Activated CD8-positive, alpha-beta memory T cell treated with anti-CD3 and anti-CD28 coated beads for 1 hour (primary cell): Measurements from ENCODE around the gene PAPOLG.
"Not testable (repeated sequence)": the region's sequence is repeated elsewhere in the genome, so short reads cannot be mapped to it uniquely, and the experiment has no call there.

Source experiments
- DNase-seq, 2 donors: peaks; one replicate each; pipeline ENCODE4 v3.0.0-alpha.2; 2020; ENCODE audit warnings: low read depth in 1 of 2; ENCODE audit errors: extremely low read depth in 1 of 2

The PAPOLG gene

GRCh38 chr2:60821587-60822302 is 65.7 kb downstream of the PAPOLG start:
- DNase-seq: no peak

- DNase-seq: no peak
These were observed 66.9 kb downstream of the PAPOLG start for GRCh38 chr2:60822987-60823386.

DNA sequence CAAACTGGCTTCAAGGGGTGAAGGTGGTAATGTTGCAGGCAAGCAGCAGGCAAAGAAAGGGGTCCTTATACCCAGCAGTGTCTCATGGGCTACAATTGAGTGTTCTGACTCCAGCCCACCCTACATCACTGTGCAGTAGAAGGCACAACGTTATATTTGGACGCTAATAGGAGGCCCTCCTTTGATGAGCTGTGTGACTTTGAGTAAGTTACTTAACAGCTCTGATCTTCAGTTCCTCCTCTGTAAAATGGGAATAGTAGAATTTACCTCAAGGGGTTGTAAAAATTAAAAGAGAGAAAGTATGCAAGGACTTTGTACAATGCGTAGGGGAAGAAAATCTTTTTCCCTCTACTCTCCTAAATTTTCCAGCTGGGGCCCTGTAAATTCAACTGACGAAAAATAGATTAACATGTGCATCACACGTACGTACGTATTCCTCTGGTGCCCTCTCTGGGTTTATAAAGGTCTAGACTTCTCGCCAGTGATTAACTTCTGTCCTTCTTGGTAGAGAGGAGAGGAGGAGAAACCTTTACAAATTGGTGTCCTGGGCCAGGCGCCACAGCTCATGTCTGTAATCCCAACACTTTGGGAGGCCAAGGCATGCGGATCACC is 67.7 kb downstream of the PAPOLG start:
- no peak for DNase-seq

GRCh38 chr2:60825666-60826065 is 69.6 kb downstream of the PAPOLG start:
- no peak for DNase-seq

DNA sequence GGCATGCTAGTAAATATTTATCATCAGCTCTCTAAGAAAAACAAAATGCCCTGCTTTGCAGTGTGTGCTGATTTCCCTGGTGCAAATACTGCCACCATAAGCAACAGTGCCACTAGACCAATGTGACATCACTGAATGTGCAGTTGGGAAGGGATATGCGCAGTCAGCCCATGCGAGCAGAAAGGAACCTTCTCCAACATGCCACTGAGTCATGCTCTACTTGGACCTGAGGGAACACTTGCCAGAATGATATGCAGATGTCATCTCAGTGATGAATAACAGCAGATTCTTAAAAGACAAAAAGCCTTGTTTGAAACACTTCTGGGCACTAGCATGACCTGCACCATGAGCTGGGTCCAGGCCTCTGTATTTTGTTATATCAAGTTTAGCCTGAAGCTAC is 70.0 kb downstream of the PAPOLG start:
- no peak for DNase-seq

DNA sequence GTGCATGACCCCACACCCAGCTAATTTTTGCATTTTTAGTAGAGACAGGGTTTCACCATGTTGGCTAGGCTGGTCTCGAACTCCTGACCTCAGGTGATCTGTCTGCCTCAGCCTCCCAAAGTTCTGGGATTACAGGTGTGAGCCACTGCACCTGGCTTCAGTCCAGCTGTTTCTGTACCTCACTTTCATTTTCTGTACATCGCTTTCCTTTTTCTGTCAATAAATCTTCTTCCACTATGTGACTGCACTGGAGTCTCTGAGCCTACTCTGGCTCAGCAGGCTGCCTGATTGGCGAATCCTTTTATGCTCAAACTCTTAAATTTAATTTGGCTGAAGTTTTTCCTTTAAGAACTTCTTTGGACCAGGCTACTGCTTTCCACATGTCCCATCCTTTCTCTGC is 70.8 kb downstream of the PAPOLG start:
- not testable (repeated sequence) for DNase-seq

DNA sequence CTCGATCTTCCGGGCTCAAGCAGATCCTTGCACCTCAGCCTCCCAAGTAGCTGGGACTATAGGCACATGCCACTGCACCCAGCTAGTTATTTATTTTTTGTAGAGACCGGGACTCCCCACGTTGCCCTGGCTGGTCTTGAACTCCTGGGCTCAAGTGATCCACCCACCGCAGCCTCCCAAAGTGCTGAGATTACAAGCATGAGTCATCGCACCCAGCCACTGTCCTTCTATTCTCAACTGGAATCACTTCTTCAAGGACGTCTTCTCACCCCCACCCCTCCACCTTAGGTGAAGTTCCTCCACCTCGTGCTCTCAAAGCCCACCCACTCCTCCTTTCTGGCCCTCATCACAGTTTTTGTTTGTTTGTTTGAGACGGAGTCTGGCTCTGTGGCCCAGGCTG is 71.3 kb downstream of the PAPOLG start:
- DNase-seq: no peak

DNA sequence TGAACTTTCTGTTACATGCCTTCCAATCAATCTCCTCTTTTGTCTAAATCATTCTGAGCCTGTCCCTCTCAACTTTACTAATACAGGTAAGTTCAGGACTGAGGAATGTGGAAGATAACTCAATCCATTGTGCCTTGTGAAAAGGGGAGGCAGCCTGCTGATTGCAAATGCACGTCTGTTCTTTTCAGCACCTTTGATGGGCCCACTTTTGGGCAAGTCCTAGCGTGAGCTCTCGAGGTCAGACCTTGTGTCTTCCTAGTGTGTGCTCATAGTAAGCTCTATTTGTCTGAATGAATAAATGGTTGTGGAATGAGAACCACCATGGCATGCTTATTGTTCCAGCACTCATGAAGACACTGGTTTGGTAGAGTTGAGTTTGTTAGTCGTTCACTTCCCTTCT is 74.9 kb downstream of the PAPOLG start:
- no peak for DNase-seq

DNA sequence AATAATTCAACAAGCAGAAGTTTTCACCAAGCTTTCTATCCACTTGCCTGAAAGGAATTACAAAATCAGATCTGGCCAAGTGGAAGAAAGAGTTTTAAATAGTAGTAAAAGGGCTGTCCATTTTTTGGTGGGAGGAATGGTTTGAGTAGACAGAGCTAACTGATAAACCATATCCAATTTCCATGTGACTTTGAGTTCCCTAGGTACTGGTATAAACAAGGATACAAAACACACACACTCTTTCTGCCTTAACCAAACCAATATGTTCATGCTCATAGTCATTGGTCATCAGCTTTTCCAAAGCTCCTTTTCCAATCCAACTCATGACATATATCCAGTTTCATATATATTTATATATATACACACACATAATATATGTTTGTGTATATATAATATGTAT is 75.9 kb downstream of the PAPOLG start:
- DNase-seq: no peak

- DNase-seq: no peak
These were observed 76.6 kb downstream of the PAPOLG start for GRCh38 chr2:60832621-60833020.

DNA sequence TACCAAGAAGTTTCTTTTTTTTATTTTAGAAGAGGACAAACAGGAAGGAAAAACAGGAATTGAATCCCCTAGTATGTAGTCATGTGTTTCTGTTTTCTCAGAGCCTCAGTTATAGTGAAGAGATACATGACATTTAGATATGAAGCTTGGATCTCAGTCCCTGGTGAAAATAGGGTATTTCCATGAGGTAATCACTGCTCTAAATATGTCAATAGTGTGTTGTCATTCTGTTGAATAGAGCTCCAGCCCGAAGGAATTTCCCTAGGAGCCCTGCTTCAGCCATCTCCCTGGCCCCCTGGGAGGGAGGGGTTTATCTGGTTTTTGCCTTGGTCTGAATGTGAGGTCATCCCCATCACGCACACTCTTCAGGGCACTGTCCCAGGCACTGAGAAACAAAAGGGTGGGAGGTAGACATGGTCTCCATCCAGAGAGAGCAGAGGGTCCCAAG is 78.2 kb downstream of the PAPOLG start:
- DNase-seq: no peak

- no peak for DNase-seq
These were observed 80.4 kb downstream of the PAPOLG start for GRCh38 chr2:60836491-60836890.

DNA sequence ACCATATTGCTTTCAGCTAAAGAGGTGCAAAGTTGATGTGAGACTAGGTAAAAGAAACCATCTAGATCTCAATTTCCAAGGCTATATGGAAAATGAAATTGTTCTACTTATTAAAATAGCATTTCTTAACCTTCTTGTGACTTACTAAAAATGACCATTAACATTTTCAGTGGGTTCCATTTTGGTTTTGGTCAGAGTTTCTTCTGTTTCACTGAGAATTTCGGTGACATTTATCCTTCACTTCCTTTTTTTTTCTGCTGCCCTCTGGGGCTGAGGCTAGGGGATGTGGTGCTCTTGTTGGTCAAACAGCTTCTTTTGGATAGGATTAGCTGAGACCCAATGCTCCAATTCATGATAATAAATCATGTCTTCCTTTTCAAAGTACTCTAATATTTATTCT is 81.1 kb downstream of the PAPOLG start:
- DNase-seq: no peak

GRCh38 chr2:60838481-60838880 is 82.4 kb downstream of the PAPOLG start:
- DNase-seq: no peak

DNA sequence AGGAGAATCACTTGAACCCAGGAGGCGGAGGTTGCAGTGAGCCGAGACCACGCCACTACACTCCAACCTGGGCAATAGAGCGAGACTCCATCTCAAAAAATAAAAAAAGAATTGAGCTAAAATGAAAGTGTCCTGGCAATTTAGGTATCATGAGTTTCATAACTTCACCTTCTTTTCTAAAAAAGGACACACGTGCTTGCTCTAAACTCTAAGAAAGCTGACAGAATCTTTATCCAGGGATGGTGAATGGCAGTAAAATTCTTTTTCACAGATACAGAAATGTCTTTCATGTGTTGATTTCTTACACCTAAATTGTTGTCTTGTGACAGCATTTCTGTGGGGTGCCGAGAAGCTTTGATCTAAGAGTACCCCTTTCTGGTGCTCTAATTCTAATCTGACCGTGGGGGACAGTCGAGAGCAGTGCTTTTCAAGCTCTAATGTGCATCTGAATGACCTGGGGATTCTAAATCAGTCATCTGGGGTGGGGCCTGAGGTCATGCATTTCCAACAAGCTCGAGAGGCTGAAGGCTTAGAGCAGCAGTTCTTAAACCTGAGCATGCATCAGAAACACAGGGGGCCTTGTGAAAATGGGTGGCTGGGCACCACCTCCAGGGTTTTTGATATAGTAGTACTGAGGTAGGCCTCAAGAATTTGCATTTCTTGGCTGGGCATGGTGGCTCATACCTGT is 83.2 kb downstream of the PAPOLG start:
- no peak for DNase-seq

- no peak for DNase-seq
These were observed 84.8 kb downstream of the PAPOLG start for GRCh38 chr2:60840880-60841279.

DNA sequence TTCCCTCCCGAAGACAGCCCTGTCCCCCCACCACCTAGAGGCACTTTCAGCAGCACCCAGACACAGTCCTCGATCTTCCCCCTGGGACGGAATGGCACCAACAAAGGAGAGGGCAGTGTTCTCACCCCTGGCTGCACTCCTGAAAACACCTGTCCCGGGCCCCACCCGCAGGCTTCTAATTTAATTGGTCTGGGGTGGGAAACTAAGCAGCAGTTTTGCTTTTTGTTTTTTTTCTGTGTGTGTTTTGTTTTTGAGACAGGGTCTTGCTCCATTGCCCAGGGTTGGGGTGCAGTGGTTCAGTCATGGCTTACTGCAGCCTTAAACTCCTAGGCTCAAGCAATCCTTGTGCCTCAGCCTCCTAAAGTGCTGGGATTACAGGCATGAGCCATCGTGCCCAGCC is 86.9 kb downstream of the PAPOLG start:
- no peak for DNase-seq

- DNase-seq: no peak
These were observed 88.0 kb downstream of the PAPOLG start for GRCh38 chr2:60844105-60844504.

DNA sequence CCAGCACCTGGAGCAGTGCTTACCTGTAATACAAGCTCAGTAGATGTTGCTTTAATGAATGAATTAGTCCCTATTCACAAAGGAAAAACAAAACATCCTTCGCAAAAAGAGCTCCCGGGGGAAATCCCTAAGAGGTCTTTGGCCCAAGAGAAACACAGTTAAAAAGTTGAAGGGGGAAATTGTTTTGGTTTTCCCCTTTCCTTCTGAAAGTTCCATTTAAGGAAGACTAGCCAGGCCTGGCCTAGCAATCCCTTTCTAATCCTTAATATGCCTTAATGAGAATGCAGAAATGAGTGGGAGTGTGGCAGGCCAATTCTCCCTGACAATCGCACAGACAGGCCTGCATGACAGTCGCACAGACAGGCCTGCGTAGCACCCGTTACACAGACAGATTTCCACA is 91.8 kb downstream of the PAPOLG start:
- DNase-seq: no peak
